Ovary (tissue), 9 donors: ENCODE results near the gene ZNF814. TPM values are rescaled to one million over a fixed set of nuclear protein-coding genes. Genes with fewer than 3 reads are reported as not detected.

ENCODE experiments used
- DNase-seq, 5 donors: peaks; one replicate each; pipeline ENCODE4 v3.0.0-alpha.2; 2019 to 2020
- H3K27ac ChIP-seq, 2 donors: fragments of 200-600 bp; one replicate each; pipeline versions ENCODE4 v1.5.1 to v1.8.0; 2019 to 2022
- H3K27me3 ChIP-seq: fragments of 200-600 bp; one replicate; pipeline ENCODE4 v1.8.0; 2022
- H3K36me3 ChIP-seq: fragments of 200-600 bp; sonication (generic); one replicate; pipeline ENCODE4 v1.5.1; 2019
- H3K4me1 ChIP-seq: one replicate; pipeline ENCODE4 v1.8.1; 2013; ENCODE audit warnings: mild to moderate bottlenecking, moderate library complexity; ENCODE audit not compliant: insufficient read depth
- H3K4me3 ChIP-seq: fragments of 200-600 bp; sonication (generic); one replicate; pipeline ENCODE4 v1.5.1; 2017
- H3K9me3 ChIP-seq, 2 donors: fragments of 200-600 bp in 1 of 2; sonication (generic) in 1 of 2; one replicate each; pipeline versions ENCODE4 v1.5.1 to v1.8.1; 2013 to 2019; ENCODE audit warnings: mild to moderate bottlenecking in 1 of 2, moderate library complexity in 1 of 2
- EP300 ChIP-seq: sonication (generic); formaldehyde crosslinking; IDR thresholded peaks from one replicate; pipeline ENCODE4 v1.6.1; 2017; ENCODE audit warnings: antibody characterized with exemption
- POLR2A ChIP-seq: fragments of 450-650 bp; IDR thresholded peaks from one replicate; pipeline ENCODE4 v1.6.1; 2017; ENCODE audit warnings: antibody characterized with exemption, mild to moderate bottlenecking, moderate library complexity
- WGBS, 3 donors: extraction: QIAGEN DNeasy Blood & Tissue Kit in 1 of 3; methylation state at CpG; one replicate each; pipeline versions ENCODE4 v1.1.5 to v1.1.7; 2013 to 2017; 5-methylcytosine and 5-hydroxymethylcytosine counted together
- intact Hi-C, 4 donors: fragments of 100-400 bp; cut with DNase I; formaldehyde crosslinking; loops; one replicate each; pipeline versions ENCODE4 v1.11.0 to v1.15.1; 2022 to 2023
- polyA plus RNA-seq, 2 donors: library from polyadenylated mRNA; stranded (reverse); fragments of 200-250 nt in 1 of 2; fragments of 350-450 nt in 1 of 2; fragmentation: Illumina TruSeq in 1 of 2; extraction: RNeasy Lipid Tissue Mini Kit (QIAGEN cat#74804) in 1 of 2; gene quantifications; one replicate each; pipeline ENCODE4 v1.2.3, GENCODE V29; 2013 to 2014
- total RNA-seq, 7 donors: library from RNA; depleted of rRNA in 2 of 7; stranded (reverse); fragments of >200 nt in 2 of 7; fragmentation: NEBNext Ultra II Directional in 3 of 7; extraction: Animal tissue kit (Norgen Biotek cat#: 25700) in 3 of 7; gene quantifications; one replicate each; pipeline versions ENCODE4 v1.1.0 to v1.2.4, GENCODE V29; 2016 to 2023
- TF ChIP-seq, protein P1 (sequence below), 3 donors: fragments of 450-650 bp in 2 of 3; fragments of 200-600 bp in 1 of 3; IDR thresholded peaks; one replicate each; pipeline versions ENCODE4 v1.5.1 to v1.8.0; 2016 to 2022; ENCODE audit warnings: antibody characterized with exemption in 3 of 3, mild to moderate bottlenecking in 1 of 3
- donor health status: DM: no; HTN: no; CAD: no; lungs with moderate emphysema.
- donor health status: DM: no; HTN: no; CAD: no.
- donor health status: Bipolar disorder and iron deficiency.
- donor health status: DM: yes; HTN: yes; CAD: no.
- donor health status: DM: no; HTN: no; CAD: no.
- donor health status: DM: yes; HTN: yes; CAD: no.

The ZNF814 gene
- total and polyA plus RNA-seq, 9 donors = 4.6 to 31.6 (median 12.3) TPM

DNA sequence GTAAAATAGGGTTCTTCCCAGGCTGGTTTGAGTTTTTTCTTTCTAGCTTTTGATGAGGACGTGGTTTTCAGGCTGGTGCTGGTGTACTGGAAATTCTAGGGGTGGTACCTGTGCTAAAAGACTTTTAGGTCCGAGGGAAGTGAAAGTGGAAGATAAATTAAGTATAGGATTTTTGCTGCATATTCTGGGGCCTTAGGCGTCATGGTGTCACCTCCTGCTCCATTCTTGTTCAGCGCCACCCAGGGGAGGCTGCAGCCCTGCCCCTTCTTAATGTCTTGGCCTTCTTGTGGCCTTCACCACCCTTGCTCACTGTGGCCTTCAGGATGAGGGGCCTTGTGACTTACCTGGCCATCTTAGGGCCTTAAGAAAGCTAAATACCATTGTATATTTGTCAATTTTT lies 86.6 kb downstream of the ZNF814 start:
- no peak overlapping the region for H3K4me3 ChIP-seq
- intact Hi-C loops = no loop called here
- no peak for DNase-seq
- H3K27me3 ChIP-seq = no peaks in the 10 kb centered on the region
- TF ChIP-seq, protein P1, sequence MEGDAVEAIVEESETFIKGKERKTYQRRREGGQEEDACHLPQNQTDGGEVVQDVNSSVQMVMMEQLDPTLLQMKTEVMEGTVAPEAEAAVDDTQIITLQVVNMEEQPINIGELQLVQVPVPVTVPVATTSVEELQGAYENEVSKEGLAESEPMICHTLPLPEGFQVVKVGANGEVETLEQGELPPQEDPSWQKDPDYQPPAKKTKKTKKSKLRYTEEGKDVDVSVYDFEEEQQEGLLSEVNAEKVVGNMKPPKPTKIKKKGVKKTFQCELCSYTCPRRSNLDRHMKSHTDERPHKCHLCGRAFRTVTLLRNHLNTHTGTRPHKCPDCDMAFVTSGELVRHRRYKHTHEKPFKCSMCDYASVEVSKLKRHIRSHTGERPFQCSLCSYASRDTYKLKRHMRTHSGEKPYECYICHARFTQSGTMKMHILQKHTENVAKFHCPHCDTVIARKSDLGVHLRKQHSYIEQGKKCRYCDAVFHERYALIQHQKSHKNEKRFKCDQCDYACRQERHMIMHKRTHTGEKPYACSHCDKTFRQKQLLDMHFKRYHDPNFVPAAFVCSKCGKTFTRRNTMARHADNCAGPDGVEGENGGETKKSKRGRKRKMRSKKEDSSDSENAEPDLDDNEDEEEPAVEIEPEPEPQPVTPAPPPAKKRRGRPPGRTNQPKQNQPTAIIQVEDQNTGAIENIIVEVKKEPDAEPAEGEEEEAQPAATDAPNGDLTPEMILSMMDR (IDR thresholded peaks at IDR 0.05) = no peak
- TF ChIP-seq EP300 (no peak), POLR2A (no peak)
- H3K36me3 ChIP-seq = no peaks in the 10 kb centered on the region
- 91 to 95% (median 93%) methylated on average over 4 of the region's 4 CpGs for WGBS, 3 donors
- no peaks in the 10 kb centered on the region for H3K9me3 ChIP-seq
- peaks cover 3% of the 10 kb centered on the region for H3K4me1 ChIP-seq
- H3K27ac ChIP-seq = no peak overlapping the region

DNA sequence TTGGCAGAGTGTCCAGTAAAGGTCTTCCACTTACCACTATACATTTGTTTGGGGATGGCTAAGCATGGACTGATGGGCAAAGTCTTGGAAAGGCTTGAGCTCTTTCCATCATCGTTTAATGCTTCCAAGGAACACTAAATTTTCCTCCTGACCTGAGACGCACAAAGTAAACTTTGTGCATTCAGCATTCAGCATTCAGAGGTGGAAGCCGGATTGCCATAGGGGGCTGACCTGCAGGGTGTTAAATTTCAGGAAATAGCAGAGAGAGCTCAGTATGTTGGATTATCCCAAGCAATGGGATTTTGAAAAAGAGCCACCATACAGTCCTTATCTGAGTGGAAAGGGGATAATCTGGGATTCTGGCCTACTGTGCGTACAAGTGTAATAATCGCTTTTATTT lies 88.1 kb downstream of the ZNF814 start:
- Histone ChIP-seq H3K27me3 (no peaks in the 10 kb centered on the region), H3K36me3 (no peaks in the 10 kb centered on the region), H3K4me3 (no peak overlapping the region), H3K27ac (no peak overlapping the region), H3K4me1 (peaks cover 3% of the 10 kb centered on the region), H3K9me3 (peaks cover 0 to 4% of the 10 kb centered on the region in 2 donors)
- DNase-seq = no peak
- WGBS, 3 donors = 80 to 83% (median 80%) methylated on average over 5 of the region's 5 CpGs
- intact Hi-C loops = no loop called here
- TF ChIP-seq POLR2A = no peak
- TF ChIP-seq EP300 = no peak
- TF ChIP-seq, protein P1 (IDR thresholded peaks at IDR 0.05) = no peak

Other genes starting within 250 kb of the ZNF814 start
- gene ZSCAN4, start 220.1 kb downstream of the ZNF814 start, total RNA-seq = 1 to 10 TPM in 1 of 7 donors, under 1 TPM in 1, not detected in 5; 0.13 to 1.3 TPM
- under 1 TPM; 0.07 to 0.08 TPM for gene ZSCAN4, start 220.1 kb downstream of the ZNF814 start, polyA plus RNA-seq
- gene ZNF551, start 207.1 kb downstream of the ZNF814 start, total RNA-seq = 10 to 100 TPM in 3 of 7 donors, 1 to 10 TPM in 4; 6.8 to 11.3 (median 9.7) TPM
- gene ZNF551, start 207.1 kb downstream of the ZNF814 start, polyA plus RNA-seq = 1 to 10 TPM; 3.8 to 4.2 TPM
- 10 to 100 TPM in 1 of 7 donors, 1 to 10 TPM in 6; 1.1 to 10.4 (median 2.4) TPM for gene ZNF154, start 179.8 kb downstream of the ZNF814 start, total RNA-seq
- gene ZNF154, start 179.8 kb downstream of the ZNF814 start, polyA plus RNA-seq = 1 to 10 TPM; 1.4 to 3.5 TPM
- gene ZNF671, start 161.4 kb downstream of the ZNF814 start, total RNA-seq = 10 to 100 TPM in 1 of 7 donors, 1 to 10 TPM in 6; 1.5 to 13.2 (median 6.4) TPM
- gene ZNF671, start 161.4 kb downstream of the ZNF814 start, polyA plus RNA-seq = 1 to 10 TPM; 2.1 to 5.0 TPM
- 10 to 100 TPM; 11.0 to 25.9 (median 14.6) TPM for gene ZNF776, start 142.2 kb downstream of the ZNF814 start, total RNA-seq
- 10 to 100 TPM; 10.2 to 10.7 TPM for gene ZNF776, start 142.2 kb downstream of the ZNF814 start, polyA plus RNA-seq
- gene ZNF586, start 119.4 kb downstream of the ZNF814 start, total RNA-seq = 10 to 100 TPM; 15.4 to 21.7 (median 17.2) TPM
- gene ZNF586, start 119.4 kb downstream of the ZNF814 start, polyA plus RNA-seq = 10 to 100 TPM in 1 of 2 donors, 1 to 10 TPM in 1; 7.9 to 11.8 TPM
- gene ZNF552, start 74.1 kb downstream of the ZNF814 start, total RNA-seq = 1 to 10 TPM; 5.2 to 9.9 (median 7.2) TPM
- 1 to 10 TPM; 4.9 to 7.1 TPM for gene ZNF552, start 74.1 kb downstream of the ZNF814 start, polyA plus RNA-seq
- gene ZNF587B, start 58.7 kb downstream of the ZNF814 start, total RNA-seq = 10 to 100 TPM in 5 of 7 donors, 1 to 10 TPM in 2; 7.8 to 19.4 (median 12.5) TPM
- 1 to 10 TPM; 4.0 to 4.6 TPM for gene ZNF587B, start 58.7 kb downstream of the ZNF814 start, polyA plus RNA-seq
- 10 to 100 TPM; 20.7 to 41.6 (median 39.4) TPM for gene ZNF587, start 39.2 kb downstream of the ZNF814 start, total RNA-seq
- gene ZNF587, start 39.2 kb downstream of the ZNF814 start, polyA plus RNA-seq = 10 to 100 TPM; 12.3 to 27.7 TPM
- gene ZNF417, start 27.6 kb upstream of the ZNF814 start, total RNA-seq = 10 to 100 TPM in 6 of 7 donors, 1 to 10 TPM in 1; 9.5 to 22.6 (median 20.4) TPM
- 10 to 100 TPM in 1 of 2 donors, 1 to 10 TPM in 1; 7.6 to 13.8 TPM for gene ZNF417, start 27.6 kb upstream of the ZNF814 start, polyA plus RNA-seq
- gene ZNF418, start 46.4 kb upstream of the ZNF814 start, total RNA-seq = 10 to 100 TPM in 4 of 7 donors, 1 to 10 TPM in 3; 4.4 to 13.6 (median 10.5) TPM
- gene ZNF418, start 46.4 kb upstream of the ZNF814 start, polyA plus RNA-seq = 1 to 10 TPM; 3.4 to 4.8 TPM
- gene ZNF256, start 58.7 kb upstream of the ZNF814 start, total RNA-seq = 10 to 100 TPM in 4 of 7 donors, 1 to 10 TPM in 3; 2.8 to 13.1 (median 11.6) TPM
- 1 to 10 TPM; 5.9 to 7.7 TPM for gene ZNF256, start 58.7 kb upstream of the ZNF814 start, polyA plus RNA-seq
- 1 to 10 TPM in 5 of 7 donors, under 1 TPM in 2; 0.36 to 2.4 (median 1.4) TPM for gene C19orf18, start 85.5 kb upstream of the ZNF814 start, total RNA-seq
- 1 to 10 TPM in 1 of 2 donors, under 1 TPM in 1; 0.62 to 1.3 TPM for gene C19orf18, start 85.5 kb upstream of the ZNF814 start, polyA plus RNA-seq
- 10 to 100 TPM; 13.4 to 38.1 (median 28.0) TPM for gene ZNF606, start 113.8 kb upstream of the ZNF814 start, total RNA-seq
- gene ZNF606, start 113.8 kb upstream of the ZNF814 start, polyA plus RNA-seq = 10 to 100 TPM in 1 of 2 donors, 1 to 10 TPM in 1; 7.3 to 14.5 TPM
- gene ZSCAN1, start 145.0 kb upstream of the ZNF814 start, total RNA-seq = 1 to 10 TPM in 1 of 7 donors, under 1 TPM in 4, not detected in 2; 0.54 to 2.6 (median 0.78) TPM
- gene ZSCAN1, start 145.0 kb upstream of the ZNF814 start, polyA plus RNA-seq = under 1 TPM in 1 of 2 donors, not detected in 1; 0.38 TPM
- gene ZNF135, start 170.2 kb upstream of the ZNF814 start, total RNA-seq = 10 to 100 TPM in 6 of 7 donors, 1 to 10 TPM in 1; 9.0 to 17.5 (median 15.7) TPM
- 10 to 100 TPM; 11.4 to 12.0 TPM for gene ZNF135, start 170.2 kb upstream of the ZNF814 start, polyA plus RNA-seq
- gene ZSCAN18, start 209.2 kb upstream of the ZNF814 start, total RNA-seq = 100 to 1,000 TPM in 5 of 7 donors, 10 to 100 TPM in 2; 95.9 to 144 (median 119) TPM
- 10 to 100 TPM; 32.1 to 93.3 TPM for gene ZSCAN18, start 209.2 kb upstream of the ZNF814 start, polyA plus RNA-seq